ENCODE measurements around the gene ARCN1. TPM values are rescaled to one million over a fixed set of nuclear protein-coding genes. Genes with fewer than 3 reads are reported as not detected.
A peak's percentile ranks its signal among the peaks of the same experiment; 100 is the strongest.

Gene ARCN1
- total and polyA plus RNA-seq, 9 of the 15 experiments (the other 6 are each of a cell fraction or from before 2014, with no cell fraction given): 30.0 to 224 (median 76.4) TPM

DNA sequence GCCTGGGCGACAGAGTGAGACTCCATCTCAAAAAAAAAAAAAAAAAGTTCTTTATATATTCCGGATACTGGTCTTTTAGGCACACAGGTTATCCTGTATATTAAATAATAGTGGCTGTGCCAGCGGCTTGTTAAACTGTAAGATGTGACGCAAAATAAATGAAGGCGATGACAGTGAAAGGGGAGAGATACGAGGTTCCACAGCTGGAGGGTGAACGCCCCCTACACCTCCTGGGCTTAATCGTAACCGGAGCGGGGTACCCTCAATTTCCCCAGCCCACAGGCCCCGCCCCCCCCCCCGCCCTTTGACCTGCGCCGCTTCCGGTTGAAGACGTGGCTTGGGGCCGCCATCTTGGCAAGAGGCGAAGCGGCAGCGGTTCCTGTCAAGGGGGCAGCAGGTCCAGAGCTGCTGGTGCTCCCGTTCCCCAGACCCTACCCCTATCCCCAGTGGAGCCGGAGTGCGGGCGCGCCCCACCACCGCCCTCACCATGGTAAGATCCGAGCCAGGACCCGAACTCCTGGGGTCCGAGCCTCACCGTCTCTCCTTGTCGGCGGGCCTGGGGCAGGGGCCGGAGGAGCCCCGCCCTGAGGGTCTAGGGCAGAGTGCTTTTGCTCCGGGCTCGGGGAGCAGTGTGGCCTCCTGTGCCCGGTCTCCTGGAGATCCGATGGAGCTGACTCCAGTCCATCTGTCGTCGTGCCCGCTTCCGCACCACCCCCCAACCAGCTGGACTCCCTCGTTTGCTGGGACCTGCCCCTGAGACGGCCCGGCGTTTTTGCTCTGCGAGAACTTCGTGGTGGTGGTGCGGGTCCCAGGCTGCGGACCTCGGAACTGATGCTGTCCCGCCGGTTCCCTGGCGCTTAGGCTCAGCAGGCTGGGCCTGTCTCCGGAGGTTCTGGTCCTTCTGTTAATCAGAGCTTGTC, at the start of gene ARCN1 (continued):
- TF ChIP-seq PRPF4 (IDR thresholded peaks at IDR 0.05; ENCODE audit: insufficient read depth, low read depth, low read length, poor library complexity, severe bottlenecking) (no peak), ZNF3 (CRISPR knock-in tag; IDR thresholded peaks at IDR 0.05) (no peak), ZNF277 (CRISPR knock-in tag; IDR thresholded peaks at IDR 0.05; ENCODE audit: borderline replicate concordance) (no peak), ZBTB26 (CRISPR knock-in tag; IDR thresholded peaks at IDR 0.05) (no peak), ZNF780A (CRISPR knock-in tag; IDR thresholded peaks at IDR 0.05) (no peak), PRMT5 (CRISPR knock-in tag; IDR thresholded peaks at IDR 0.05) (no peak), THAP12 (CRISPR knock-in tag; IDR thresholded peaks at IDR 0.05) (no peak), SRF (CRISPR knock-in tag; IDR thresholded peaks at IDR 0.05) (0 out of 4 replicates have a peak, but pooled peaks of 1 of the 2 experiments have one; percentile 41), FOXA3 (CRISPR knock-in tag; conservative IDR thresholded peaks at IDR 0.05 in 1 of 2, IDR thresholded peaks at IDR 0.05 in 1 of 2) (no peak), ZFP36 (IDR thresholded peaks at IDR 0.05; ENCODE audit: low read depth, low read length, partially characterized antibody) (no peak), ZNF12 (CRISPR knock-in tag; IDR thresholded peaks at IDR 0.05) (0 out of 2 replicates have a peak, but pooled peaks have one; percentile 75)
- TF ChIP-seq, protein P1, sequence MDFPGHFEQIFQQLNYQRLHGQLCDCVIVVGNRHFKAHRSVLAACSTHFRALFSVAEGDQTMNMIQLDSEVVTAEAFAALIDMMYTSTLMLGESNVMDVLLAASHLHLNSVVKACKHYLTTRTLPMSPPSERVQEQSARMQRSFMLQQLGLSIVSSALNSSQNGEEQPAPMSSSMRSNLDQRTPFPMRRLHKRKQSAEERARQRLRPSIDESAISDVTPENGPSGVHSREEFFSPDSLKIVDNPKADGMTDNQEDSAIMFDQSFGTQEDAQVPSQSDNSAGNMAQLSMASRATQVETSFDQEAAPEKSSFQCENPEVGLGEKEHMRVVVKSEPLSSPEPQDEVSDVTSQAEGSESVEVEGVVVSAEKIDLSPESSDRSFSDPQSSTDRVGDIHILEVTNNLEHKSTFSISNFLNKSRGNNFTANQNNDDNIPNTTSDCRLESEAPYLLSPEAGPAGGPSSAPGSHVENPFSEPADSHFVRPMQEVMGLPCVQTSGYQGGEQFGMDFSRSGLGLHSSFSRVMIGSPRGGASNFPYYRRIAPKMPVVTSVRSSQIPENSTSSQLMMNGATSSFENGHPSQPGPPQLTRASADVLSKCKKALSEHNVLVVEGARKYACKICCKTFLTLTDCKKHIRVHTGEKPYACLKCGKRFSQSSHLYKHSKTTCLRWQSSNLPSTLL (IDR thresholded peaks at IDR 0.05): no peak
- TF ChIP-seq, protein P2, sequence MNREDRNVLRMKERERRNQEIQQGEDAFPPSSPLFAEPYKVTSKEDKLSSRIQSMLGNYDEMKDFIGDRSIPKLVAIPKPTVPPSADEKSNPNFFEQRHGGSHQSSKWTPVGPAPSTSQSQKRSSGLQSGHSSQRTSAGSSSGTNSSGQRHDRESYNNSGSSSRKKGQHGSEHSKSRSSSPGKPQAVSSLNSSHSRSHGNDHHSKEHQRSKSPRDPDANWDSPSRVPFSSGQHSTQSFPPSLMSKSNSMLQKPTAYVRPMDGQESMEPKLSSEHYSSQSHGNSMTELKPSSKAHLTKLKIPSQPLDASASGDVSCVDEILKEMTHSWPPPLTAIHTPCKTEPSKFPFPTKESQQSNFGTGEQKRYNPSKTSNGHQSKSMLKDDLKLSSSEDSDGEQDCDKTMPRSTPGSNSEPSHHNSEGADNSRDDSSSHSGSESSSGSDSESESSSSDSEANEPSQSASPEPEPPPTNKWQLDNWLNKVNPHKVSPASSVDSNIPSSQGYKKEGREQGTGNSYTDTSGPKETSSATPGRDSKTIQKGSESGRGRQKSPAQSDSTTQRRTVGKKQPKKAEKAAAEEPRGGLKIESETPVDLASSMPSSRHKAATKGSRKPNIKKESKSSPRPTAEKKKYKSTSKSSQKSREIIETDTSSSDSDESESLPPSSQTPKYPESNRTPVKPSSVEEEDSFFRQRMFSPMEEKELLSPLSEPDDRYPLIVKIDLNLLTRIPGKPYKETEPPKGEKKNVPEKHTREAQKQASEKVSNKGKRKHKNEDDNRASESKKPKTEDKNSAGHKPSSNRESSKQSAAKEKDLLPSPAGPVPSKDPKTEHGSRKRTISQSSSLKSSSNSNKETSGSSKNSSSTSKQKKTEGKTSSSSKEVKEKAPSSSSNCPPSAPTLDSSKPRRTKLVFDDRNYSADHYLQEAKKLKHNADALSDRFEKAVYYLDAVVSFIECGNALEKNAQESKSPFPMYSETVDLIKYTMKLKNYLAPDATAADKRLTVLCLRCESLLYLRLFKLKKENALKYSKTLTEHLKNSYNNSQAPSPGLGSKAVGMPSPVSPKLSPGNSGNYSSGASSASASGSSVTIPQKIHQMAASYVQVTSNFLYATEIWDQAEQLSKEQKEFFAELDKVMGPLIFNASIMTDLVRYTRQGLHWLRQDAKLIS (CRISPR knock-in tag; IDR thresholded peaks at IDR 0.05): peak; percentile 87

Measured in K562 (cell line).